ENCODE data around the gene RFNG. TPM values are rescaled to one million over a fixed set of nuclear protein-coding genes. Genes with fewer than 3 reads are reported as not detected.

The RFNG gene
- polyA plus RNA-seq, 1 donor (not counting 4 experiments of a cell fraction or from before 2014, with no cell fraction given), result 10.2 TPM

- H3K9ac ChIP-seq (ENCODE audit: control insufficient read depth, extremely low read depth, insufficient read depth, low read length), result peak overlapping the region; percentile 80
- peaks cover 6% of the 10 kb centered on the region for H4K20me1 ChIP-seq (ENCODE audit: control insufficient read depth, extremely low read depth, insufficient read depth, low read length)
- dilution Hi-C loops (cut with MboI; ENCODE audit: extremely low pct_ligation_motif_present, low sequenced_read_pairs), result no loop called here
- peak overlapping the region; percentile 97 for H3K4me2 ChIP-seq (ENCODE audit: control insufficient read depth, extremely low read depth, insufficient read depth, low read depth, low read length)
- H2AFZ ChIP-seq (ENCODE audit: control insufficient read depth, low read length), result peak overlapping the region; percentile 10
- H3K79me2 ChIP-seq (ENCODE audit: control insufficient read depth, insufficient read depth, low read length), result peaks cover 5% of the 10 kb centered on the region
- no peak for DNase-seq (ENCODE audit: low read depth, low spot score)
- peak overlapping the region; percentile 73 to 97 (median 85) for H3K4me3 ChIP-seq (ENCODE audit: control insufficient read depth in 2 of 3, extremely low read depth in 1 of 3, insufficient read depth in 2 of 3, low read depth in 1 of 3, low read length in 3 of 3)
- no peaks in the 10 kb centered on the region for H3K9me1 ChIP-seq (ENCODE audit: control insufficient read depth, extremely low read depth, insufficient read depth, low read length)
- TF ChIP-seq EZH2 (IDR thresholded peaks at IDR 0.05; ENCODE audit: low read length) (no peak), CTCF (optimal IDR thresholded peaks at IDR 0.05 in 1 of 3, IDR thresholded peaks at IDR 0.05 in 1 of 3, conservative IDR thresholded peaks at IDR 0.05 in 1 of 3; ENCODE audit: extremely low read depth in 1 of 3, insufficient read depth in 2 of 3, low read length in 3 of 3) (no peak)
- H3K36me3 ChIP-seq (ENCODE audit: control insufficient read depth in 2 of 2, extremely low read depth in 1 of 2, insufficient read depth in 2 of 2, low read length in 2 of 2), result peaks cover 0 to 4% of the 10 kb centered on the region in 2 experiments
- H3K27me3 ChIP-seq (ENCODE audit: control insufficient read depth, extremely low read depth, insufficient read depth, low read length), result no peaks in the 10 kb centered on the region
- peak overlapping the region; percentile 40 for H3K27ac ChIP-seq (ENCODE audit: control insufficient read depth, insufficient read depth, low read length)
- H3K4me1 ChIP-seq (ENCODE audit: control insufficient read depth, extremely low read depth, insufficient read depth, low read length), result peaks cover 26% of the 10 kb centered on the region
- FAIRE-seq, result no peak
- no peaks in the 10 kb centered on the region for H3K9me3 ChIP-seq (ENCODE audit: control insufficient read depth, low read depth, low read length)
Observed at GRCh38 chr17:82021900-82022309, 29.7 kb downstream of the RFNG start.

- H3K27me3 ChIP-seq (ENCODE audit: control insufficient read depth, extremely low read depth, insufficient read depth, low read length), result no peaks in the 10 kb centered on the region
- peaks cover 5% of the 10 kb centered on the region for H3K79me2 ChIP-seq (ENCODE audit: control insufficient read depth, insufficient read depth, low read length)
- peaks cover 0 to 4% of the 10 kb centered on the region in 2 experiments for H3K36me3 ChIP-seq (ENCODE audit: control insufficient read depth in 2 of 2, extremely low read depth in 1 of 2, insufficient read depth in 2 of 2, low read length in 2 of 2)
- H3K4me2 ChIP-seq (ENCODE audit: control insufficient read depth, extremely low read depth, insufficient read depth, low read depth, low read length), result peak overlapping the region; percentile 97
- H3K9me3 ChIP-seq (ENCODE audit: control insufficient read depth, low read depth, low read length), result no peaks in the 10 kb centered on the region
- no peak overlapping the region for H3K27ac ChIP-seq (ENCODE audit: control insufficient read depth, insufficient read depth, low read length)
- peaks cover 26% of the 10 kb centered on the region for H3K4me1 ChIP-seq (ENCODE audit: control insufficient read depth, extremely low read depth, insufficient read depth, low read length)
- peak overlapping the region; percentile 80 for H3K9ac ChIP-seq (ENCODE audit: control insufficient read depth, extremely low read depth, insufficient read depth, low read length)
- peak overlapping the region; percentile 73 to 97 (median 85) for H3K4me3 ChIP-seq (ENCODE audit: control insufficient read depth in 2 of 3, extremely low read depth in 1 of 3, insufficient read depth in 2 of 3, low read depth in 1 of 3, low read length in 3 of 3)
- dilution Hi-C loops (cut with MboI; ENCODE audit: extremely low pct_ligation_motif_present, low sequenced_read_pairs), result no loop called here
- no peak for TF ChIP-seq EZH2 (IDR thresholded peaks at IDR 0.05; ENCODE audit: low read length)
- TF ChIP-seq CTCF (optimal IDR thresholded peaks at IDR 0.05 in 1 of 3, IDR thresholded peaks at IDR 0.05 in 1 of 3, conservative IDR thresholded peaks at IDR 0.05 in 1 of 3; ENCODE audit: extremely low read depth in 1 of 3, insufficient read depth in 2 of 3, low read length in 3 of 3), result peak; percentile 80 to 90 (median 88)
- peak; percentile 75 for FAIRE-seq
- peaks cover 6% of the 10 kb centered on the region for H4K20me1 ChIP-seq (ENCODE audit: control insufficient read depth, extremely low read depth, insufficient read depth, low read length)
- no peak overlapping the region for H2AFZ ChIP-seq (ENCODE audit: control insufficient read depth, low read length)
- no peaks in the 10 kb centered on the region for H3K9me1 ChIP-seq (ENCODE audit: control insufficient read depth, extremely low read depth, insufficient read depth, low read length)
- DNase-seq (ENCODE audit: low read depth, low spot score), result no peak
Observed at GRCh38 chr17:82021107-82021899, 30.3 kb downstream of the RFNG start.

Measured in keratinocyte (primary cell).